Renal pelvis (tissue), 4 donors: ENCODE data around the gene GALNT17. TPM values are rescaled to one million over a fixed set of nuclear protein-coding genes. Genes with fewer than 3 reads are reported as not detected.

Source experiments
- DNase-seq: peaks from one replicate; pipeline ENCODE4 v3.0.0-alpha.2; 2013
- polyA plus RNA-seq, 3 donors: library from polyadenylated mRNA; unstranded; fragments of 120-200 nt; gene quantifications; one replicate each; pipeline ENCODE4 v1.2.1, GENCODE V29; 2013; ENCODE audit not compliant: insufficient read length in 3 of 3

The GALNT17 gene
- polyA plus RNA-seq, 3 donors = 3.5 to 5.6 (median 4.5) TPM

- no peak for DNase-seq
Observed at GRCh38 chr7:71457846-71458590, 326.1 kb downstream of the GALNT17 start.

- DNase-seq = no peak
Observed at GRCh38 chr7:71459132-71459531, 327.2 kb downstream of the GALNT17 start.

GRCh38 chr7:71461572-71461971 is 329.6 kb downstream of the GALNT17 start:
- DNase-seq = no peak

GRCh38 chr7:71465741-71466189 is 333.8 kb downstream of the GALNT17 start:
- no peak for DNase-seq

GRCh38 chr7:71466448-71467145 is 334.7 kb downstream of the GALNT17 start:
- no peak for DNase-seq

GRCh38 chr7:71470326-71470725 is 338.4 kb downstream of the GALNT17 start:
- DNase-seq = no peak

GRCh38 chr7:71470830-71471229 is 338.9 kb downstream of the GALNT17 start:
- no peak for DNase-seq

- no peak for DNase-seq
Observed at GRCh38 chr7:71472962-71473361, 341.0 kb downstream of the GALNT17 start.

- no peak for DNase-seq
Observed at GRCh38 chr7:71473366-71473967, 341.5 kb downstream of the GALNT17 start.

GRCh38 chr7:71477441-71477840 is 345.5 kb downstream of the GALNT17 start:
- DNase-seq = no peak

- DNase-seq = no peak
Observed at GRCh38 chr7:71479231-71479630, 347.3 kb downstream of the GALNT17 start.

GRCh38 chr7:71480791-71481190 is 348.8 kb downstream of the GALNT17 start:
- no peak for DNase-seq

GRCh38 chr7:71482284-71482683 is 350.3 kb downstream of the GALNT17 start:
- DNase-seq = no peak

- no peak for DNase-seq
Observed at GRCh38 chr7:71484380-71484779, 352.4 kb downstream of the GALNT17 start.

GRCh38 chr7:71485586-71485985 is 353.6 kb downstream of the GALNT17 start:
- DNase-seq = no peak

GRCh38 chr7:71486414-71486813 is 354.5 kb downstream of the GALNT17 start:
- no peak for DNase-seq

- no peak for DNase-seq
Observed at GRCh38 chr7:71486856-71487628, 355.1 kb downstream of the GALNT17 start.

GRCh38 chr7:71488308-71488707 is 356.4 kb downstream of the GALNT17 start:
- no peak for DNase-seq

GRCh38 chr7:71491336-71491735 is 359.4 kb downstream of the GALNT17 start:
- DNase-seq = peak; percentile 41

- DNase-seq = no peak
Observed at GRCh38 chr7:71495828-71496227, 363.9 kb downstream of the GALNT17 start.

- no peak for DNase-seq
Observed at GRCh38 chr7:71497256-71497946, 365.5 kb downstream of the GALNT17 start.

- no peak for DNase-seq
Observed at GRCh38 chr7:71498381-71498780, 366.4 kb downstream of the GALNT17 start.
